GM19023 (cell line): ENCODE measurements around the gene SHISAL1.

Experiments
- ATAC-seq: cut with Tn5 transposase; IDR thresholded peaks from one replicate; pipeline ENCODE4 v1.9.1; 2021; ENCODE audit warnings: mild to moderate bottlenecking, moderate library complexity; ENCODE audit not compliant: unreplicated experiment

SHISAL1 gene

DNA sequence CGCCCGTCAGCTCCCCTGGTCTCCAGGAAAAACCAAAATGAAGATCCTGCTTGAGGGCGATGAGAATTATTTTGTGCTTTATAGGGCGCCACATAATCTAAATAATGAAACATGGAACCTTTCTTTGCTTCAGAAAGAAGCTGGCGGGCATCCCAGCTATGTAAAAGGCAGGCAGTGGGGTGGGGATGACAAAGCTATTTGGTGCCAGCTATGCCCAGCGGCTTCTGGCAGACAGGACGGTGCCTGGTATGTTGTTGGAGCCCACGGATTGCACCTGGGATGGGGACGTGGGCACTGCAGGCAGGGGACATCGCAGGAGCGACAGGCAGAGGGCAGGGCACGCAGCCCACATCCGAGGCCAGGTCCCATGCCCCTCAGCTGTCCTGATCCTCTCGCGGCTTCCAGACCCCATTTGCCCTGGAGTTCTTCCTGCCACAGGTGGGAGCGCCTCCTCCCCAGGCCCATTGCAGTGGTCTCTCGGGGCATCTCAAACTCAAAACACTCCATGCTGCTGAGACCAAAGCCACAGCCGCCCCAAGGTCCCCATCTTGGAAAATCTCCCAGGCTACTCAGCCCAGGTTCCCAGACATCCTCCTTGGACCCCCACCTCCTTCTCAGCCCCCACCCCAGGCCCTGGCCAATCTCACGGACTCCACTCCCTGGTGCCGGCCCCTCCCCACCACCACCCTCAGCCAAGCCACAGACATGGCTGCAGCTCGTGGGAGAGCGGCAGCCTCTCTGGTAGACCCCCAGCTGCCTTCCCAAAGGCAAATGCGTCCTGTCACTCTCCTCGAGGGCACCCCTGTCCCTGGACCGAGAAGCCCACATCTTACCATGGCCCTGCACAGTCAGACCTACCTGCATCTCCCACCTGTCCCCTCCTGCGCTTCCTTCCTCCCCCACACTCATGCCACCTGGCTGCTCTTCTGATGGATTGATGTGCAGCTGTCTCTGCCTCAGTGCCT, 45.7 kb downstream of the SHISAL1 start:
- no peak for ATAC-seq

GRCh38 chr22:44263547-44263946, 49.2 kb downstream of the SHISAL1 start:
- no peak for ATAC-seq

- no peak for ATAC-seq
These were observed 50.7 kb downstream of the SHISAL1 start for GRCh38 chr22:44261861-44262595.

GRCh38 chr22:44261164-44261860, 51.4 kb downstream of the SHISAL1 start:
- no peak for ATAC-seq

- no peak for ATAC-seq
These were observed 52.3 kb downstream of the SHISAL1 start for GRCh38 chr22:44260216-44261035.

- ATAC-seq = no peak
These were observed 53.2 kb downstream of the SHISAL1 start for GRCh38 chr22:44259366-44260215.

GRCh38 chr22:44256556-44257485, 55.9 kb downstream of the SHISAL1 start:
- ATAC-seq = no peak

GRCh38 chr22:44256085-44256484, 56.7 kb downstream of the SHISAL1 start:
- ATAC-seq = no peak

- ATAC-seq = no peak
These were observed 57.9 kb downstream of the SHISAL1 start for GRCh38 chr22:44254811-44255210.

- no peak for ATAC-seq
These were observed 63.2 kb downstream of the SHISAL1 start for GRCh38 chr22:44249376-44250147.

- ATAC-seq = no peak
These were observed 63.8 kb downstream of the SHISAL1 start for GRCh38 chr22:44248926-44249325.

- no peak for ATAC-seq
These were observed 64.5 kb downstream of the SHISAL1 start for GRCh38 chr22:44247923-44248892.

DNA sequence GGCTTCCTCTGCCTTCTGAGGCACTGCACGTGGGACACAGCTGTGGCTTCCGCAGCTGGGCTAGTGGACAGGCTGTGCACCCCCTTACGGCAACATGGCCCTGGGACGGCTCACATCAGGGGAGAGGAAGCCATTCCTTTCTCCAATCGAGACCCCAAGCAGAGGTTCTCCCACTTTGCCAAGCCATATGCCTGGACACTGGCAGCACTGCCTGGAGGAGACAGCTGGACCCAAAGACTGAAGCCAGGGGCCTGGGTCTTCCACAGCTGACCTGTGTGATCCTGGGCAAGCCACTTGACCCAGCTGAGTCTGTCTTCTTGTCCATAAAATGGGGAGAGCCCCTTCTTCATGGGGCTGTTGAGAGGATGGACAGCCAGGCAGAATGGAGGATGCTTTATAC, 65.4 kb downstream of the SHISAL1 start:
- ATAC-seq = no peak

GRCh38 chr22:44246615-44247326, 66.0 kb downstream of the SHISAL1 start:
- no peak for ATAC-seq

DNA sequence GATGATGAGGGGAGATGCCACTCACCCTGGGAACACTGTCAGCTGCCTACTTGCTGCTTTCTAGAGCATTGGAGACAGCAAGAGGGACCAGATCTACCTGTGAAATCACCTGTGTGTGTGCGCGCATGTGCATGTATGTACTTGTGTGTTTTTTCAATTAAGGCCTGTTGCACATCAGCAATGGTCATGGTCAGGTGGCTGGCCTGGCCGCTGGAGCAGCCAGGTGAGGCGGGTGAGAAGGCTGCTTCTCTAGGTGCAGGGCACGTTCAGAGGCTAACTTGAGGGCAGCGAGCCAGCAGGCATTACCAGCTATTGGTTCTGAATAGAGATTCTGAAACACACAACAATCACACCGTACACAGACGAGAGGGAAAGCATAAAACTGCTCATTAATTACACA, 66.9 kb downstream of the SHISAL1 start:
- ATAC-seq = no peak

- ATAC-seq = no peak
These were observed 67.3 kb downstream of the SHISAL1 start for GRCh38 chr22:44245438-44245837.
